Bronchial epithelial cell (primary cell): Measurements from ENCODE around the gene IFI27L2. TPM values are rescaled to one million over a fixed set of nuclear protein-coding genes. Genes with fewer than 3 reads are reported as not detected.

ENCODE experiments used
- DNase-seq: peaks from one replicate; pipeline ENCODE4 v3.0.0-alpha.2; 2010; ENCODE audit warnings: low read depth
- FAIRE-seq: peaks from 2 replicates; lab custom pipeline; 2011; peaks lifted over from hg19 to GRCh38; lab: Jason Lieb, UNC
- H3K27me3 ChIP-seq: 2 replicates; pipeline ENCODE4 v1.5.1; 2011; ENCODE audit warnings: low read length; ENCODE audit not compliant: control insufficient read depth, insufficient read depth
- H3K36me3 ChIP-seq: 2 replicates; pipeline ENCODE4 v1.5.1; 2011; ENCODE audit warnings: low read length; ENCODE audit not compliant: control insufficient read depth, insufficient read depth
- H3K4me3 ChIP-seq: 2 replicates; pipeline ENCODE4 v1.5.1; 2011; ENCODE audit warnings: mild to moderate bottlenecking, low read depth, low read length, control low read depth
- total RNA-seq: library from RNA; depleted of rRNA; stranded (reverse); fragments of >200 nt; gene quantifications from 2 replicates; pipeline ENCODE4 v1.2.1, GENCODE V29; 2014
- TF ChIP-seq, protein P1 (sequence below): IDR thresholded peaks from 2 replicates; pipeline ENCODE4 v1.5.1; 2011; ENCODE audit warnings: mild to moderate bottlenecking, moderate library complexity, low read length, control low read depth, inconsistent platforms; ENCODE audit not compliant: insufficient read depth, severe bottlenecking

The IFI27L2 gene
- total RNA-seq, 1 donor from 2014 or later = 44.5 TPM

DNA sequence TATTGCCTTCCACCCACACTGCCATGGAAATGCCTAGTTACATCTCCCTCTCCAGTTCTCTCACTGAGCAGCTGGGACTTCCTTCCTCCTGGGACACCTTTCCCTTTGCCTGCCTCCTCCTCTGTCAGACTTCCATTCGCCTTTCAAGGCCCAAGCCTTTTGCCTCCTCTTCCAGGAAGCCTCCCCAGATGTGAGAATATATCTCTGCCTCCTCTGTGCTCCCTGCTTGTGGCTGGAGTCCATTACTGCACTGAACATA lies 3.1 kb downstream of the IFI27L2 start:
- DNase-seq (no peak), FAIRE-seq (no peak)
- TF ChIP-seq, protein P1, sequence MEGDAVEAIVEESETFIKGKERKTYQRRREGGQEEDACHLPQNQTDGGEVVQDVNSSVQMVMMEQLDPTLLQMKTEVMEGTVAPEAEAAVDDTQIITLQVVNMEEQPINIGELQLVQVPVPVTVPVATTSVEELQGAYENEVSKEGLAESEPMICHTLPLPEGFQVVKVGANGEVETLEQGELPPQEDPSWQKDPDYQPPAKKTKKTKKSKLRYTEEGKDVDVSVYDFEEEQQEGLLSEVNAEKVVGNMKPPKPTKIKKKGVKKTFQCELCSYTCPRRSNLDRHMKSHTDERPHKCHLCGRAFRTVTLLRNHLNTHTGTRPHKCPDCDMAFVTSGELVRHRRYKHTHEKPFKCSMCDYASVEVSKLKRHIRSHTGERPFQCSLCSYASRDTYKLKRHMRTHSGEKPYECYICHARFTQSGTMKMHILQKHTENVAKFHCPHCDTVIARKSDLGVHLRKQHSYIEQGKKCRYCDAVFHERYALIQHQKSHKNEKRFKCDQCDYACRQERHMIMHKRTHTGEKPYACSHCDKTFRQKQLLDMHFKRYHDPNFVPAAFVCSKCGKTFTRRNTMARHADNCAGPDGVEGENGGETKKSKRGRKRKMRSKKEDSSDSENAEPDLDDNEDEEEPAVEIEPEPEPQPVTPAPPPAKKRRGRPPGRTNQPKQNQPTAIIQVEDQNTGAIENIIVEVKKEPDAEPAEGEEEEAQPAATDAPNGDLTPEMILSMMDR = no peak
- H3K36me3 ChIP-seq = peaks cover 3% of the 10 kb centered on the region
- H3K27me3 ChIP-seq = no peaks in the 10 kb centered on the region
- H3K4me3 ChIP-seq = no peak overlapping the region

DNA sequence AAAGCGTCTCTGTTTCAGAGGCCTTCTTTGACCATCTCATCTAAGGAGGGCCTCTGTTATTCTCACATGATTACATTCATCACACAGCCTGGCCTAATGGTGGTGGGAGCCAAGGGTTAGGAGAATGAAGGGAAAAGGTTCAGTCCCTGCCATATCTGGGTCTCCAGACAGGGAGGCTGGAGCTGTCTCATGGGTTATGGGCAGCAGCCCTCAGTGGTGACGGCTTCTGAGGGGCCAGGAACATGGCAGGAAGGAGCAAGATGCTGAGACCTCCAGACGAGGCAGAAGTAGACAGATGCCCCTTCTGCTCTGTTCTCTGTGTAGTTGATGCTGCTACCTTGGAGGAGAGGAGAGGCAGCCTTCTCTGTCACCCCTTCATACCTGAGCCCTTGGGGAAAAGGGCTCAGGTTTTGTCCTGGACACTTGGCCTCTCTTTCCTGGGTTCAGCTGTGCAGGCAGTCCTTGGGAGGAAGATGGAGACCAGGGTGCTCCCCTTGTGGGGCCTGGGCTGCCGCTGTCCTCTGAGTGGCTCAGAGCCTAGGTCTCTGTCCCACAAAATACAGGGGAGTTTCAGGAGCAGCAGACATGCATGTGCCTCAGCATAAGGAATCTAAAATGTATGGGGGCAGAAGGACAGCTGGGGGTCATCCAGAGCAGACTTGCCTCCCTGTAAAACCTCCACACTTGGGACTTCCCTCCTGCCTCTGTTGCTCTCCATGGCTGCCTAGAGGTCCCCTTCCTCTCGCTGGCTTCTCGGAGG lies 3.6 kb downstream of the IFI27L2 start:
- Histone ChIP-seq H3K36me3 (peaks cover 3% of the 10 kb centered on the region), H3K27me3 (no peaks in the 10 kb centered on the region), H3K4me3 (no peak overlapping the region)
- DNase-seq (no peak), FAIRE-seq (no peak)
- TF ChIP-seq, protein P1 = no peak

DNA sequence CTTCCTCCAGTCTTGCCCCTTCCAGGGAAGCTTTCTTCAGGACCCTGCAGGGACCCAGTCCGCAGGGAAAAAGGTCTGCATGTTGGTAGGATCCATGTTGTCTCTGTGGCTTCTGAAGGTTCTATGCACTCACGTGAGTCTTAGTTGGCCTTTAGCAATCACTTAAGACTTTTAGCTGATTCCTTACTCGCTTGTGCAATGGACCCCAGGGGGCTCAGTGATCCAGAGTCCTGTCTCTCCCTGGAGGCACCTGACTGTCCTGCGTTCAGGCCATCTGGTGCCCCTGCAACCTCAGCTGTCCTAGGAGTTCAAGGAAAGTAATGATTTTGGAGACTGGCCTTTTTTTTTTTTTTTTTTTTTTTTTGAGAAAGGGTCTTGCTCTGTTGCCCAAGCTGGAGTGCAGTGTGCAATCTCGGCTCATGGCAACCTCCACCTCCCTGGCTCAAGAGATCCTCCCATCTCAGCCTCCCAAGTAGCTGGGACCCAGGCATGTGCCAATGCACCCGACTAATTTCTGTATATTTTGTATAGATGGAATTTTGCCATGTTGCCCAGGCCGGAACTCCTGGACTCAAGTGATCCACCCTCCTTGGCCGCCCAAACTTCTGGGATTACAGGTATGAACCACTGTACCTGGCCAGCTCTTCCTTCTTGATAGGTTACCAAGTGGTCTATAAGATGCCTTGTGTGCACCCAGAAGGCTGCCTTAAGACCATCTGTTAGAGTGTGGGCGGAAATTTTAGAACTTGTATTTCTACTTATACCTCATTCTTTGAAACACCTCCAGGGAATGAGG lies 4.6 kb downstream of the IFI27L2 start:
- Histone ChIP-seq H3K27me3 (no peaks in the 10 kb centered on the region), H3K4me3 (no peak overlapping the region), H3K36me3 (peaks cover 3% of the 10 kb centered on the region)
- DNase-seq (no peak), FAIRE-seq (no peak)
- TF ChIP-seq, protein P1 = no peak

DNA sequence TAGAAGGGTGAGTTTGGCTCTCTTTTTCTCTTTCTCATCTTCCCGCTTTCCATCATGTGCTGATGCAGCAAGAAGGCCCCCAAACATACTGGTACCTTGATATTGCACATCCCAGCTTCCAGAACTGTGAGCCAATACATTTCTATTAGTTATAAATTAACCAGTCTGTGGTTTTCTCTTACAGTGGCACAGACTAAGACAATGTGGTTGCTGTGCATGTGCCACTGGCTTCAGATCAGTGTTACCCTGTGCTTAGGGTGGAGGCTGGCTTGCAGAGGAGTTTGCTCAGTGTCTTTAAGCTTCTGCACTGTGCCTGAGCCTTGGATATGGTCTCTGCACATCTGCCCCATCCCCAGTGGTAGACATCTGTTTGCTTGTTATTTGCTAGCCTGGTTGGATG lies 5.5 kb downstream of the IFI27L2 start:
- TF ChIP-seq, protein P1 = no peak
- H3K27me3 ChIP-seq = no peaks in the 10 kb centered on the region
- no peak for DNase-seq
- H3K4me3 ChIP-seq = no peak overlapping the region
- H3K36me3 ChIP-seq = peaks cover 3% of the 10 kb centered on the region
- FAIRE-seq = no peak

DNA sequence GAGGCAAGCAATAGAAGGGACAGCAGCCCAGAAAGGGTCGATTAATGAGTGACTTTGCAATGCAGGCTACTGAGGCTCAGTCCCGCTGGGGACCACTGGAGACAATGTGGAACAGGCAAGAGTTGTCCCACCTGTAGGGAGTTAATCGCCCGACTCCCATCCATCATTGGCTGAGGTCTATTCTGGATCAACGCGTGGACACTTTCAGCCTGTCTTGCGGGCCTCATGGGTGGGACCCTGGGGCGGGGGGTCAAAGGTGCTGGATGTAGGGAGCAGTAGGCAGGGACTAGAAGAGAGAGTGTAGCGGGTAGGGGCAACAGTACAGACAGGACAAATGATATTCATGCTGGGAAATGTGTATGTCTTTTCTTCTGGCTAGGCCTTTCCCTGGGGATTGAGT lies 6.1 kb downstream of the IFI27L2 start:
- Histone ChIP-seq H3K27me3 (no peaks in the 10 kb centered on the region), H3K36me3 (peaks cover 3% of the 10 kb centered on the region), H3K4me3 (no peak overlapping the region)
- DNase-seq (no peak), FAIRE-seq (no peak)
- TF ChIP-seq, protein P1 = no peak
